HG03521 (cell line): ENCODE data around the gene SLCO4A1.

ENCODE experiments used
- ATAC-seq: cut with Tn5 transposase; IDR thresholded peaks from one replicate; pipeline ENCODE4 v1.9.1; 2021; ENCODE audit warnings: mild to moderate bottlenecking, moderate library complexity; ENCODE audit not compliant: unreplicated experiment

The SLCO4A1 gene

DNA sequence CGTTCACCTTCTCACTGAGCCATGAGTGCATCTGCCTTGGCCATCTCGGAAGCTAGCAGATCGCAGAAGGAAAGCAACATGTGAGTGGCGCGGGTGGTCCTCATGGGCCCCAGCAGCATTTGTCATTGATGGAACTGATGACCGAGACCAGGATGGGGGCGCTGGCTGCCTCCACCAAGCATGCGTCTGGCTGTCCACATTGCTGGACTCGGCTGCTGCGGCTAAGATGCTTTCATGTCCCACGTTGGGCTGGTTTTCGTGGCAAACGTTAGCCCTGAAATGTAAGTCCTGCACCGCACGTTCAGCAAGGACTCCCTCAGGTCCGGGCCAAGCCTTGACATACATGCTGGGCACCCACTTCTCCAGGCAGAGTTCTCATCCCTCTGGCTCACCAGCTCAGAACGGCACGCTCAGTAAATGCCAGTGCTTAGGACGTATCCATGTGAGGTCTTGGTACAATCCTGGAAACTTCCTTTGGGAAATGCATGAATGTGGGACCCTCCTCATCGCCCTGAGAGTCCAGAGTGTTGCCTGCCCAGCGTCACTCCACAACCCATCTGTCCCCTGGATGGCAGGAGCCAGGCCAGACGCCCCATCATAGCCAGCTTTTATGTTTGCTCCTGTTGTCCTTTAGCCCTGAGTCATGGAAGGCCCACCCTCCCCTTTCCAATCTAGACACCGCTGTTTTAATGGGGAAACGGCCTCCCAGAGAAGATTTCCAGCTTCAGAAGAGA lies 8.4 kb downstream of the SLCO4A1 start:
- ATAC-seq: no peak

DNA sequence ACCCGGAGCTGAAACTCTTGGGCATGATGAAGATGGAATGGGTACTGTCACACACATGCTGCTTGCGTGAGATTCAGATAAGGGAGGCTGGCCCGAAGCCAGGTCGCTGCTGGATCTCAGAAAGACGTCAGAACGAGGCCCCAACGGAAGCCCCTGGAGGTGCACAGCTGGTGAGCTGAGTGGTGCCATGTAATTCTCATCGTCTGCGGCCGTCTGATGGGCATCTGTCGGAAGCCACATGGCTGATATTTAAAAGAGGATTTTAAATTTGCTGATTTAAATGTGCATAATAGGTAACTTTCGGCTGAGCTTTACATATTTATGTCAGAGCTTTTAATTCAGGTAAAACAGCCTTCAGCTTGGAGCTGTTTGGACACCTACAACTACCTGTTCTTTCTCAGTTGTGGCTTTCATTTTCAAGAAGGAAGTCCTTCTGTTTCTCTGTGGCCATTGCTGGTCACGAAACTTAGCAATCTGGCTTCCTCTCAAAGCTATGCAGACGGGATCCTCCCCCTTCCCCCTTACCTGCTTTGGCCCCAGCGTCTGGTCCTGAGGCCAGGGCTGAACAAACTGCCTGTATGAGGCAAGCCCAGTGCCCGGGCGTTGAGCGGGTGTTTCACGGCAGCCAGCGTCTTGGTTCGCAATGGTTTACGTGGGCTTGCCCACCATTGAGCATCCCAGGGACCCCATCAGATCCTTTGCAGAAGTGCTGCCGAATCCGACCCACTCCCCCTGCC lies 9.2 kb downstream of the SLCO4A1 start:
- peak; percentile 41 for ATAC-seq

DNA sequence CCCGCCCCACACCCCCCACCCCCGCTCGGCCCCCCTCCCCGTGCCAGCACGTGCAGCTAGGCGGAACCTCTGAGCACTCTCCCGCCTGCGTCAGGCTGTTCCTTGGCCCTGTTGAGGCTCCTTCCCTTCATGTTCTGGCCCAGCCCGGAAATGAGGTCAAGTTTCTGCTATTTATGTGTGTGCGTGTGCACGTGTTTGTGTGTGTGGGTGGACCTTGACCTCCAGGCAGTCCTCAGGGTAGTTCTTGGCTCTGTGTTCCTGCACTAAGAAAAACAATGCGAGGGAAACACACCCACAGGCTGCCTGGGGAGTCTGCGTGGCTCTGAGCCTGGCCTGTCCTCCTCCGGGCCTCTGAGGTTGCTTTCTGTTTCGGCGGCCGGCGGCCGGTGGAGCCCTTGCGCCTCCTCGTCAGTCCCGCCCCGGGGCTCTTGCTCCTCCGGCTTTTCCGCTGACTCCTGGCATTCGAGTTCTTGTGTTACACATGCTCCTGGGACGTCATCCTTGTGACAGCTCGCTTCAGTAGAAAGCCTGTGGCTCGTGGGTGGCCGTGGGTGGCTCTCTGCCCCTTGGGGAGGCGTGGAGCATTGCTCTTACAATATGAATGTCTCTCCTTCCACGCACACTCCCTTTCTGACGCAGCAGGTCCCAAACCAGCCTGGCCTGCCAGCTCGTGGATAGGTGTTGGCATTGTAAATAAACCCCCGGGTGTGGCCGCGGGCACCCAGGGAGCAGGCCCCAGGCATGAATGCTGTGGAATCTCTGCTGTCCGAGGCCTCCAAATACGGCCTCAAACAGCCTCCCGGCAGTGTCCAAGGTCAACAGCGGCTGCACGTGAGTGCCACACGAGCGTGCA lies 10.0 kb downstream of the SLCO4A1 start:
- peak; percentile 65 for ATAC-seq

DNA sequence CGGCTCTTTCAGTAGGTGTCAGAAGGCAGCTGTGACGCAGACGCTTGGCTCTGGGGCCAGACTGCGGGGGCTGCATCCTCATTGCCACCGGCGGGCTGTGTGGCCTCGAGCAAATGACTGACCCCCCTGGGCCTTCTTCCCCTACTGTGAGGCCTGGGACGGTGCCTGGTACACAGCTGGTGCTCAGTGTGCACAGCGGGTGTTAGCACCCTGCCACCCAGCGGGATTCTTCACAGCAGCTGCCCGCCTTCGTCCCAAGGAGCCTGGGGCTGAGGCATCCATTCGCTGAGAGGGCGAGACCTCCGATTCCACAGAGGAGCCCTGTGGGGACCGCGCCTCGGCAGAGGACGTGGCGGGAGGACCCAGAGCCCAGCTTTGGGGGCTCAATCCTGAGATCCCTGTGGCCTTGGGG lies 10.6 kb downstream of the SLCO4A1 start:
- ATAC-seq: no peak

DNA sequence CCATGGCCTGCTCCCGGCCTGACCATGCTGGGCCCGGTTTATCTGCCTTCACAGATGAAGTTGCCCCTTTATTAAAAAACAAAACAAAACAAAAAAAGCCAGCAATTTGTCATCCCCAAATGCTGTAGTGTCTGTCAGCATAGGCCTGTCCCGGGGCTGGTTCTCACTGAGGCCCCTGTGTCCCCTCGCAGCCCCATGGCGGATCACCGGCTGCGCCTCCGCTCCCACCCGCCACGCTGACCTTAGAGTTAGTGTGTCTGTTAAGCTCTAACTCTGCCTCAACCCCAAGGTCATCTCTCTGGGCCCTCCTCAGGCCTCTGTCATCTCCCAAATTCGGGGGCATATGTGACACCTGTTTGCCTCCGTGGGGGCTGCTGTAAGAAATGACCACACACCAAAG lies 11.1 kb downstream of the SLCO4A1 start:
- ATAC-seq: no peak

DNA sequence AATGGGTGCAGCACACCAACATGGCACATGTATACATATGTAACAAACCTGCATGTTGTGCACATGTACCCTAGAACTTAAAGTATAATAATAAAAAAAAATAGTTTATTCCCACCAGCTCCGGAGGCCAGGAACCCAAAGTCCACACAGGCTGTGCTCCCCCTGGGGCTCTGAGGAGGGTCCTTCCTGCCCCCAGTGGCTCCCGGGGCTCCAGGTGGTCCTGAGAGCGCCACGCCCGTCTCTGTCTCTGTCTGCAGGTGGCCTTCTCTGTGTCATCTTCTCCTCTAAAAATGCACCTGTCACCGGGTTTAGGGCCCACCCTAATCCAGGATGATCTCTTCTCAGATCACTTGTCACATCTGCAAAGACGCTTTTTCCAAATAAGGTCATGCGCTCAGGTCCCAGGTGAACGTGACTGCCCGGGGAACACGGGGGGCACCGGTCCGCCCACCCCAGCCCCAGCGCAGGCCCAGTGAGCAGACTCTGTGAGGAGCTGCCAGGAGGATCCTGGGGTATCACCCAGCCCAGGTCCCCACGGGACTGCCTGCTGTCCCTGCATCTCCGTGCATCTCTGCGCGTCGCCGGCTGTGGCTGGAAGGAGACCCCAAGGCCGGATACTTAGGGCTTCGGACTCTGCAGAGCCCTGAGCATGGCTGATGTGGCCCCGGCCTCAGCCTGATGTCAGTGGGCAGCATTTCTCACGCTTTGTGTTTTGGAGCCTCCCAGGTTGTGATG lies 11.8 kb downstream of the SLCO4A1 start:
- no peak for ATAC-seq

DNA sequence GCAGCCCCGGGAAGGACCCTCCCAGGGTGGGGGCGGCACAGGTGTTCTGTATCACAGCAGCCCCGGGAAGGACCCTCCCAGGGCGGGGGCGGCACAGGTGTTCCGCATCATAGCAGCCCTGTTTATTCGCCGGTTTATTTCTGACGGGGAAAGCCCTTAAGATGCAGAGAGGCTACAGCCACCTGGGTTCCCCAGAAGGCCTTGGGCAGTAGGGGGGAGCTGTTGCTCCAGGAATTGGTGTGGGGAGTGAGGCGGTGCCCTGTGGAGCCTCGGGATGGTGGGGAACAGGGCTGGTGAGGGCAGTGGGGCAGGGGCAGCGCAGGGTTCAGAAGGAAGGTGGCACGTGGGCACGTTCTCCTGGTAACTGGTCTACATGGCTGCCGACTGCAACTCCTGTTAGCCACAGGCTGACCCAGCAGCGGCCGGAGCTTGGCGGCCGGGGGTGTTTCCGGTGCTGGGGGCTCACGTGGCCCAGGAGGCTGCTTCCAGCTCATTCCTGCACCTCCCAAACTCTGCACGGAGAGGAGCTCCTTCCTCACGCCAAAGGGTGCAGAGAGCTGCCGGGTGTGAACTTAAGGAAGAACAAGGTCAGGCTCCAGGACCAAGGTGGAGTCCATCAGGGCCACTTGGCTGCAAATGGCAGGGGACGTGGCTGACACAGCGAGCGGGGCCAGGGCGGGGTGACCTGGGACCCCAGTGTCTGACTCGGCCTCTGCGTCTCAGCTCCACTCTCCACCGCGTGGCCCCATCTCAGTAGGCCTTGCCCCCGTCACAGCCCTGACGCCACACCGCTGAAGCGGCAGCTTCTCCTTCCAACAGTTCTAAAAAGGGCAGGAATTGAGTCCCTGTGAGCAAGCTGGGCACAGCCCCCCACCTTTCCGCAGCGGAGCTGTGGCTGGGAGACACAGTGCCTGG lies 13.2 kb downstream of the SLCO4A1 start:
- no peak for ATAC-seq

DNA sequence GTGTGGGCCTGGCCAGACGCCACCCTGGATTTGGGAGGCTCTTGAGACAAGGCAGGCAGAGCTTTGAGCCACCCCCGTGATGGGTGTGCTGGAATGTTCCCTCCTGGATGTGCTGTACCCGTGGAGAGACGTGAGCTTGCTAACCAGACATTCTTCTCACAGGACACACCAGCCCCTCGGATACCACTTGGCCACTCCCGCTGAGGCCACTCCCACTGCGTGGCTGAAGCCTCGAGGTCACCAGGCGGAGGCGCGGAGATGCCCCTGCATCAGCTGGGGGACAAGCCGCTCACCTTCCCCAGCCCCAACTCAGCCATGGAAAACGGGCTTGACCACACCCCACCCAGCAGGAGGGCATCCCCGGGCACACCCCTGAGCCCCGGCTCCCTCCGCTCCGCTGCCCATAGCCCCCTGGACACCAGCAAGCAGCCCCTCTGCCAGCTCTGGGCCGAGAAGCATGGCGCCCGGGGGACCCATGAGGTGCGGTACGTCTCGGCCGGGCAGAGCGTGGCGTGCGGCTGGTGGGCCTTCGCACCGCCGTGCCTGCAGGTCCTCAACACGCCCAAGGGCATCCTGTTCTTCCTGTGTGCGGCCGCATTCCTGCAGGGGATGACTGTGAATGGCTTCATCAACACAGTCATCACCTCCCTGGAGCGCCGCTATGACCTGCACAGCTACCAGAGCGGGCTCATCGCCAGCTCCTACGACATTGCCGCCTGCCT lies 14.1 kb downstream of the SLCO4A1 start:
- no peak for ATAC-seq

DNA sequence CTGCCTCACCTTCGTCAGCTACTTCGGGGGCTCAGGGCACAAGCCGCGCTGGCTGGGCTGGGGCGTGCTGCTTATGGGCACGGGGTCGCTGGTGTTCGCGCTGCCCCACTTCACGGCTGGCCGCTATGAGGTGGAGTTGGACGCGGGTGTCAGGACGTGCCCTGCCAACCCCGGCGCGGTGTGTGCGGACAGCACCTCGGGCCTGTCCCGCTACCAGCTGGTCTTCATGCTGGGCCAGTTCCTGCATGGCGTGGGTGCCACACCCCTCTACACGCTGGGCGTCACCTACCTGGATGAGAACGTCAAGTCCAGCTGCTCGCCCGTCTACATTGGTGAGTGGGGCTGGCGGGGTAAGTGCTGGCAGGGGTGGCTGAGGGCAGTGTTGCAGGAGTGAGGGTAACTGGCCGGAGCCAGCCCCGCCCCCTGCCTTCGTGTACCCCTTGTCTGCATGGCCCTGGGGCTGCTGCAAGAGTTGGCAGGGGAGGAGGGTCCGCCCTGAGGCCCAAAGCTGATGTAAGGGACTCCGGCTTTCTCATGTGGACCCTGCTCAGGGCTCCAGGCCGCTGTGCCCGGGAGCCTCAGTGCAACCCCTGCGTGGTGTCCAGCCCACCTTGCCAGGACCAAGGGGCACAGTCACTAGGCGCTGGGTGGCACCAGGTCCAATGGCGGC lies 14.8 kb downstream of the SLCO4A1 start:
- no peak for ATAC-seq

DNA sequence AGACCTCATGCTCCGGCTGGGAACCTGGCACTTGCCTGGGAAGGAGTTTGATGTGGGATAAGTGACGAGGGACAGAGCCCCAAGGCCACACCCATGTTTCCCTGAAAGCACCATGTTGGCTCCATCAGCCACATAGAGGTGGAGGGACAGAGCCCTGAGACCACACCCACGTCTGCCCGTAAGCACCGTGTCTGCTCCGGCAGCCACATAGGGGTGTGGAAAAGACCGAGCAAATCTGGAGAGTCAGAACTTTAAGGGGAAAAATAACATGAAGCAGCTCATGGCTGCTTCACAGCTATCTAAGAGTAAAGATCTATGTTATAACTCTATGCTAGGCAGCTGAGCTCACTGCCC lies 15.3 kb downstream of the SLCO4A1 start:
- no peak for ATAC-seq

DNA sequence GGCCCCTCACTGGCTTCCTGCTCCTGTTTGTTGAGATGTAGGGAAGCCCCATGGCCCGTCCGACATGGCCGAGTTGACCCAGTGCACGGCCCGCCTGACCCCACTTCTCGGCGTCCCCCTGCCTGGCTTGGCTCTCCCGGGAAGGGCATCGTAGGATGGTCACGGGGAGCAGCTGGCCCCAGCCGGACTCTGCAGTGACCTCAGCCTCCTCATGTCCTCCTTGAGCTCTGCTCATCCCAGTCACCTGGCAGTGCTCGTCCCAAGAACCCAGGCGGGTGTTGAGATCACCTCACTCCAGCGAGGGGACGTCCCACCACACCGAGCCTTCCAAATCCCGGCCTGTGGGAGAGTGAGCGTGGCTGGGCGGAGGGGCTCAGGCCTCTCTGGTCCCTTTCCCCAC lies 15.7 kb downstream of the SLCO4A1 start:
- ATAC-seq: no peak

DNA sequence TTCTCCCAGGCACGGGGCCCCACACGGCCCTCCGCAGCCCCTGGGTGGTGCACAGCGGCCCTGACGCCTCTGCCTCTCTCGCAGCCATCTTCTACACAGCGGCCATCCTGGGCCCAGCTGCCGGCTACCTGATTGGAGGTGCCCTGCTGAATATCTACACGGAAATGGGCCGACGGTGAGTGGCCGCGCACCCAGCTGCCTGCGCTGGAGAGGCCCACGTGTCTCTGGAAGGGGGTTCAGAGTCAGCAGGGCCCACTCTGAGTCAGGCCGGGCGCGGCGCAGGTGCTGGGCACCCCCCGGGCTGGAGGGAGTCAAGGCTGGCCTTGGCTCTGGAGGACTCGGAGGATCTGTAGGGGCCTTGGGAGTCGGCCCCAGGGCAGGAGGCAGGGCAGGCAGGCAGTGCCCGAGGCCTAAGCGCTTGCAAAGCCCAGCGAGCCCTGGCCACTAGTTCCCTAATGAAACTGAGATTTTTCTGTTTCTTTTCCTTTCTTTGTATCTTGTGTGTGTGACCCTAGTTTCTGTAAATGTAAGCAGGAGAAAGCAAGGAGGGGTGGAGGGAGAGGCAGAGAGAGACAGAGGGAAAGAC lies 16.4 kb downstream of the SLCO4A1 start:
- ATAC-seq: no peak

DNA sequence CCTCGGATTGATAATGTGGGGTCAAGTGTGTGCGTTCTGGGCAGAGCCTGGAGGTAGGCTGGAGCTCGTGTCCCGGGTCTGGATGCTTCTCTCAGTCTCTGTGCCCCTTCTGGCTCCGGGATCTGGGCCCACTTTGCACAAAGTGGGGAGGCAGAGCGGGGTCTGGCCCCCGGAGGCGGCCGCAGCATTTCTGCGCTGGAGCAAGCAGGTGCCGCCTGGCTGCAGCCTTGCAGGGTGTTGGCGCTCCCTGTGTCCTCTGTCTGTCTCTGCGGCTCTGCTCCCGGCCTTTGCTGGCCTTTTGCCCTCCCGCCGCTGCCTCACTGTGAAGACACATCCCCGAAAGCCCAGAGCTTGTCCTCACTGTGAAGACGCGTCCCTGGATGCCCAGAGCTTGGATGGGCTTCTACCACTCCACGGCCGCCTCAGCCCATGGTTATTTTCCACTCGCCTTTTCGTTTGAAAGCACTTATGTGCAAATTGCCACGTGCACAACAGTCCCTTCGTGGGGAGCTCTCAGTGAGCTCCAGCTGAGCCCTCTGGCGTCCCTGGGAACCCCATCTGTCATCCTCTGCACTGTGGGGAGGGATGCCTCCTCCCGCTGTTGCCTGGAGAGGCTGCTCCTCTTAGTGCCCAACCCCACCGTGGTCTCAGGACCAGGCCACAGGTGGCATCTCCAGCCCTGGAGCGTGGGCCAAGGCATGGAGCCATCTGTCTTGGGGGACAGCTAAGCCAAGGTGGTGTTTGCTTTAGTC lies 17.4 kb downstream of the SLCO4A1 start:
- ATAC-seq: no peak

DNA sequence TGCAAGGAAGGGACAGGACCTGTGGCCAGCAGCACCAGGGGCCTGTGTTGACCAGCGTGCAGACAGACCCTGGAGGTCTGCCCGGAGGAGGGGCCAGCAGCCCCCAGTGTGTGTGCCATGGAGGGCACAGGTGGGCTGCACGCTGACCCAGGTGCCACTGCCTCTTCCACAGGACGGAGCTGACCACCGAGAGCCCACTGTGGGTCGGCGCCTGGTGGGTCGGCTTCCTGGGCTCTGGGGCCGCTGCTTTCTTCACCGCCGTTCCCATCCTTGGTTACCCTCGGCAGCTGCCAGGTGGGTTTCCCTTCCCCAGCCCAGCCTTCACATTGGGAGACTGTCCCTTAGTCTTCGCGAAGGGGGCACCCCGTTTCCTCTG lies 17.9 kb downstream of the SLCO4A1 start:
- no peak for ATAC-seq

DNA sequence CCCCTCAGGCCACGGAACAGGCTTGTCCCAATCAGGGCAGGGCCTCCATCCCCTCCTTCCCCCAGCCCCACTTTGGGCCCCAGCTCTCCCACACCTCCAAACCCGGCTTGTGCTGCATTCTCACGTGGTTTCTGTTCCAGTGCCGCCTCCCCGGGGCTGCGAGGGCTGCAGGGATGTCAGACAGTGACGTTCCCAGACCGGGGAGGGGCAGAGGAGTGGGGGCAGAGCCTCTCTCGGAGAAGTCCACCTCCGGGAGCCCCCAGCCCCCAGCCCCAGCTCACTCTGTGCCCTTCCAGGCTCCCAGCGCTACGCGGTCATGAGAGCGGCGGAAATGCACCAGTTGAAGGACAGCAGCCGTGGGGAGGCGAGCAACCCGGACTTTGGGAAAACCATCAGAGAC lies 18.5 kb downstream of the SLCO4A1 start:
- ATAC-seq: no peak

DNA sequence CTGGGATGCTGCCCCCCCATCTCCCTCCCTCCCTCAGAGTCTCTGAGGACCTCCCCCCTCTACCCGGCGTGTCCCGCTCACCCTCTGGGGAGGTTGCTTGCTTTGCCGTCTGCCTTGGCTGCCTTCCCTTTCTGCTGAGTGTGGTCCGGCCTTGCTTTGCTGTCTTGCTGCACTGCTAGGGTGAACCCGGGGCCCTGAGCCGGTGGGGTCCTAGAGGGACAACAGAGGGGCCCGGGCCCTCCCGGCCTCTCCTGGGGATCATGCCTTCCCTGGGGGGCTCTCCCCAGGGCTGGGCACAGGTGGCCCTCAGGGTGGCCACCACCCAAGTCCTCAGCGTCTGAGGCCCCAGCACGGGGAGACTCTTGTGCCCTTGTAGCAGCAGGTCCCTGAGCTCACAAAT lies 19.3 kb downstream of the SLCO4A1 start:
- ATAC-seq: no peak

DNA sequence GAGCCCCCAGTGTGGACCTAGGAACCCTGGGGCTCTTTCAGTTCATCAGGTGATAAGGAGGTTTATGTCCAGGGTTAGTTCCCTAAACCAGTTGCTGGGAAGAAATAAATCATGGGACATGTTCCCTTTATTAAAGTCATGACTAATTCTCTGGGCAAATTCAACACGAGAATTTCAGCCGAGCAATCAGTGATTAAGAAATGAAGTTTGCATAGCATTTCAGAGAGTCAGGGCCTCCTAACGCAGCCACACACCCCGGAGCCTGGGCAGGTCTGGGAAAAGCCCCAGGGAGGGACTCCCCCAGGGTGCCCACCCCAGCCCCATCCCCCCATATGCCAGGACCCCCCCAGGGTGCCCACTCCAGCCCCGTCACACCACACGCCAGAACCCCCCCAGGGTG lies 20.1 kb downstream of the SLCO4A1 start:
- ATAC-seq: no peak
